Caco-2 (cell line): ENCODE measurements around the gene RNASE7. TPM values are rescaled to one million over a fixed set of nuclear protein-coding genes. Genes with fewer than 3 reads are reported as not detected.
"Not testable (repeated sequence)": the region's sequence is repeated elsewhere in the genome, so short reads cannot be mapped to it uniquely, and the experiment has no call there.

Source experiments
- BruUV-seq: library from RNA; stranded (reverse); fragments of 400-500 nt; replicated peaks from 2 replicates; lab custom pipeline; 2021; lab: Mats Ljungman, UMichigan
- CTCF ChIA-PET: fragments of 300-600 bp; sonication (Branson Sonifier 250); formaldehyde crosslinking; loops from one replicate; lab custom pipeline; 2022; ENCODE audit warnings: antibody characterized with exemption; lab: Charles Lee
- POLR2A ChIA-PET: fragments of 300-600 bp; sonication (Branson Sonifier 250); formaldehyde crosslinking; loops from one replicate; lab custom pipeline; 2022; ENCODE audit warnings: antibody characterized with exemption; lab: Charles Lee
- DNase-seq, 2 experiments: peaks; one replicate each; pipeline versions ENCODE4 v3.0.0 to v3.0.0-alpha.2; 2020 to 2022
- H3K27me3 ChIP-seq: replicated peaks from 2 replicates; pipeline ENCODE4 v1.6.0; 2011; ENCODE audit warnings: low read length; ENCODE audit not compliant: control insufficient read depth, insufficient read depth
- H3K36me3 ChIP-seq: 2 replicates; pipeline ENCODE4 v1.5.1; 2011; ENCODE audit warnings: low read length; ENCODE audit not compliant: control insufficient read depth, insufficient read depth
- H3K4me1 ChIP-seq: fragments of 250-450 bp; sonication (Bioruptor Pico); 2 replicates; pipeline ENCODE4 v1.5.1; 2020; ENCODE audit warnings: mild to moderate bottlenecking
- H3K4me3 ChIP-seq: 2 replicates; pipeline ENCODE4 v1.5.1; 2011; ENCODE audit warnings: low read depth, mild to moderate bottlenecking, control low read depth, low read length
- H3K9me3 ChIP-seq: fragments of 250-450 bp; sonication (Bioruptor Pico); 2 replicates; pipeline ENCODE4 v1.5.1; 2020; ENCODE audit warnings: mild to moderate bottlenecking, moderate library complexity
- H3K27ac Mint-ChIP-seq: one replicate; pipeline ENCODE4 v1.8.0; 2022; ENCODE audit warnings: mixed read lengths; ENCODE audit not compliant: unreplicated experiment
- H3K27me3 Mint-ChIP-seq: one replicate; pipeline ENCODE4 v1.8.0; 2022; ENCODE audit warnings: mixed read lengths; ENCODE audit not compliant: insufficient read depth, unreplicated experiment
- H3K36me3 Mint-ChIP-seq: one replicate; pipeline ENCODE4 v1.8.0; 2022; ENCODE audit warnings: mild to moderate bottlenecking, mixed read lengths; ENCODE audit not compliant: insufficient read depth, unreplicated experiment
- H3K4me1 Mint-ChIP-seq: one replicate; pipeline ENCODE4 v1.8.0; 2022; ENCODE audit warnings: low read depth, mixed read lengths; ENCODE audit not compliant: unreplicated experiment
- H3K4me3 Mint-ChIP-seq: one replicate; pipeline ENCODE4 v1.8.0; 2022; ENCODE audit warnings: mild to moderate bottlenecking, moderate library complexity, mixed read lengths; ENCODE audit not compliant: unreplicated experiment
- H3K9me3 Mint-ChIP-seq: one replicate; pipeline ENCODE4 v1.8.0; 2022; ENCODE audit warnings: mixed read lengths; ENCODE audit not compliant: unreplicated experiment
- intact Hi-C: fragments of 100-400 bp; cut with micrococcal nuclease; formaldehyde crosslinking; loops from one replicate; pipeline ENCODE4 v1.10.0; 2022; ENCODE audit not compliant: unreplicated experiment
- total RNA-seq: library from RNA; stranded (reverse); gene quantifications from 2 replicates; pipeline ENCODE4 v1.2.3, GENCODE V29; 2022
- TF ChIP-seq, protein P1 (sequence below), 2 experiments: fragments of 200-600 bp in 1 of 2; IDR thresholded peaks; 1 replicate in 1 of 2; 2 replicates in 1 of 2; pipeline versions ENCODE4 v1.5.1 to v1.8.0; 2011 to 2022; ENCODE audit warnings: antibody characterized with exemption in 1 of 2, control low read depth in 1 of 2, inconsistent platforms in 1 of 2, low read depth in 1 of 2, low read length in 1 of 2, mild to moderate bottlenecking in 1 of 2, moderate library complexity in 1 of 2; ENCODE audit not compliant: insufficient read depth in 1 of 2, severe bottlenecking in 1 of 2, unreplicated experiment in 1 of 2

The RNASE7 gene
- total RNA-seq, 1 experiment from 2014 or later: not detected

DNA sequence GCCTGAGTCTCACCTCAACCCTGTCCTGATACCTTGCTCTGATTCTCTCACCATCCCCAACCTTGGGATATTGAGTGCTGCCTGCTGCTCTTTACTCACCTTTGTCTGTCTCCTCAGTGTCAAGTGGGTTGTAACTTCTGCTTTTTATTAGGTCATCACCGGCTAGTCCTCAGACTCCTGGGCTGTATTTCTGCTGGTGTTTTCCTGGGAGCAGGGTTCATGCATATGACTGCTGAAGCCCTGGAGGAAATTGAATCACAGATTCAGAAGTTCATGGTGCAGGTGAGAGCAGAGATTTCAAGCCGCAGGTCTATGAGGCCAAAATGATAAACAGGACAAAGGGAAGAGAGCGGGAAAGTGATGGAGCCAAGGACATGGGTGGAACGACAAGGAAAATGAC lies 42.6 kb upstream of the RNASE7 start:
- H3K4me1 ChIP-seq: peaks cover 17% of the 10 kb centered on the region; the same call in 1 of the 2 replicates

GRCh38 chr14:21001218-21001617 lies 40.9 kb upstream of the RNASE7 start:
- Mint-ChIP-seq H3K4me1 (peaks cover 9% of the 10 kb centered on the region), H3K27ac (no peak overlapping the region), H3K4me3 (no peak overlapping the region), H3K36me3 (peaks cover 11% of the 10 kb centered on the region), H3K27me3 (no peaks in the 10 kb centered on the region), H3K9me3 (no peaks in the 10 kb centered on the region)
- no peak for DNase-seq
- Histone ChIP-seq H3K27me3 (no peaks in the 10 kb centered on the region), H3K9me3 (no peaks in the 10 kb centered on the region), H3K36me3 (no peaks in the 10 kb centered on the region), H3K4me3 (no peak overlapping the region), H3K4me1 (peaks cover 17% of the 10 kb centered on the region; the same call in 1 of the 2 replicates)
- no TSS peak for BruUV-seq
- TF ChIP-seq, protein P1, sequence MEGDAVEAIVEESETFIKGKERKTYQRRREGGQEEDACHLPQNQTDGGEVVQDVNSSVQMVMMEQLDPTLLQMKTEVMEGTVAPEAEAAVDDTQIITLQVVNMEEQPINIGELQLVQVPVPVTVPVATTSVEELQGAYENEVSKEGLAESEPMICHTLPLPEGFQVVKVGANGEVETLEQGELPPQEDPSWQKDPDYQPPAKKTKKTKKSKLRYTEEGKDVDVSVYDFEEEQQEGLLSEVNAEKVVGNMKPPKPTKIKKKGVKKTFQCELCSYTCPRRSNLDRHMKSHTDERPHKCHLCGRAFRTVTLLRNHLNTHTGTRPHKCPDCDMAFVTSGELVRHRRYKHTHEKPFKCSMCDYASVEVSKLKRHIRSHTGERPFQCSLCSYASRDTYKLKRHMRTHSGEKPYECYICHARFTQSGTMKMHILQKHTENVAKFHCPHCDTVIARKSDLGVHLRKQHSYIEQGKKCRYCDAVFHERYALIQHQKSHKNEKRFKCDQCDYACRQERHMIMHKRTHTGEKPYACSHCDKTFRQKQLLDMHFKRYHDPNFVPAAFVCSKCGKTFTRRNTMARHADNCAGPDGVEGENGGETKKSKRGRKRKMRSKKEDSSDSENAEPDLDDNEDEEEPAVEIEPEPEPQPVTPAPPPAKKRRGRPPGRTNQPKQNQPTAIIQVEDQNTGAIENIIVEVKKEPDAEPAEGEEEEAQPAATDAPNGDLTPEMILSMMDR (IDR thresholded peaks at IDR 0.05; ENCODE audit: insufficient read depth in 1 of 2, low read depth in 1 of 2, low read length in 1 of 2, severe bottlenecking in 1 of 2, unreplicated experiment in 1 of 2): no peak
- ChIA-PET CTCF (no interaction called here), POLR2A (no interaction called here)
- intact Hi-C loops: no loop called here

More for the DNA sequence above, 42.6 kb upstream of the RNASE7 start:
- Mint-ChIP-seq H3K27ac (no peak overlapping the region), H3K4me3 (no peak overlapping the region), H3K9me3 (no peaks in the 10 kb centered on the region), H3K4me1 (peaks cover 9% of the 10 kb centered on the region), H3K27me3 (no peaks in the 10 kb centered on the region), H3K36me3 (peaks cover 23% of the 10 kb centered on the region)
- CTCF ChIA-PET: interaction anchor here (1.5 to 3.1 kb wide), 3 partner anchors 15 to 142 kb away, joined by 6 to 22 read pairs (median 15); no protein-coding TSS in a partner anchor
- Histone ChIP-seq H3K27me3 (no peaks in the 10 kb centered on the region), H3K36me3 (no peaks in the 10 kb centered on the region), H3K4me3 (no peak overlapping the region), H3K9me3 (no peaks in the 10 kb centered on the region)
- intact Hi-C loops: no loop called here
- POLR2A ChIA-PET: interaction anchor here (0.5 kb wide), 1 partner anchor 26 kb away, joined by 6 read pairs; no protein-coding TSS in a partner anchor
- TF ChIP-seq, protein P1 (IDR thresholded peaks at IDR 0.05; ENCODE audit: insufficient read depth in 1 of 2, low read depth in 1 of 2, low read length in 1 of 2, severe bottlenecking in 1 of 2, unreplicated experiment in 1 of 2): no peak
- BruUV-seq: no TSS peak
- no peak for DNase-seq

- H3K9me3 Mint-ChIP-seq: no peaks in the 10 kb centered on the region
- Histone ChIP-seq H3K27me3 (no peaks in the 10 kb centered on the region), H3K4me1 (no peaks in the 10 kb centered on the region; the same call in 1 of the 2 replicates), H3K9me3 (no peaks in the 10 kb centered on the region), H3K4me3 (no peak overlapping the region), H3K36me3 (no peaks in the 10 kb centered on the region)
- H3K4me1 Mint-ChIP-seq: peaks cover under 1% of the 10 kb centered on the region
- no peak for DNase-seq
- no peak overlapping the region for H3K27ac Mint-ChIP-seq
- BruUV-seq: no TSS peak
- CTCF ChIA-PET: interaction anchor here (1.2 kb wide), 1 partner anchor 33 kb away, joined by 4 read pairs; no protein-coding TSS in a partner anchor
- intact Hi-C loops: no loop called here
- POLR2A ChIA-PET: no interaction called here
- no peaks in the 10 kb centered on the region for H3K27me3 Mint-ChIP-seq
- TF ChIP-seq, protein P1 (IDR thresholded peaks at IDR 0.05; ENCODE audit: insufficient read depth in 1 of 2, low read depth in 1 of 2, low read length in 1 of 2, severe bottlenecking in 1 of 2, unreplicated experiment in 1 of 2): no peak
- no peaks in the 10 kb centered on the region for H3K36me3 Mint-ChIP-seq
- no peak overlapping the region for H3K4me3 Mint-ChIP-seq
These were observed 38.3 kb upstream of the RNASE7 start for GRCh38 chr14:21003788-21004346.

DNA sequence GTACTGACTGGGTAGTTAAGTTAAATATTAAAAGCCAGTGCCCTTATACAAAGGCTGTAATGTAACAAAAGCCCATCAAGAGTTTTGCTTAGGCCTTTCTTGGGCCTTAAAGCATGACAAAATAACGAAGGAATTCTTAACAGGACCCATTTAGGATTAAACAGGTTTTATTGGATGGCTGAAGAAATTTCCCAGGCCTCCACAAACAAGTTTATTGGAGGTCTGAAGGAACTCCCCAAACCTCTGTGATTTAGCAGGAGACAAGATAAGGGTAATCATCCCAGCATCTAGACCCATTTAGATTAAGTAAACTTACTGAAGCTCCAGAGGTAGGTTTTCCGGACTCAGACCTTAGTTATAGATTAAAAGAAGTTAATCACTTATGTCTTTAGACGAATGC lies 32.4 kb upstream of the RNASE7 start:
- peaks cover 17% of the 10 kb centered on the region for H3K4me1 ChIP-seq
- H3K4me3 ChIP-seq, H3K9me3 ChIP-seq, DNase-seq, POLR2A ChIA-PET, H3K27me3 ChIP-seq, H3K9me3 Mint-ChIP-seq, intact Hi-C loops, H3K36me3 Mint-ChIP-seq, H3K4me3 Mint-ChIP-seq, H3K27ac Mint-ChIP-seq, H3K36me3 ChIP-seq, H3K27me3 Mint-ChIP-seq, BruUV-seq: not testable (repeated sequence)
- peaks cover 10% of the 10 kb centered on the region for H3K4me1 Mint-ChIP-seq
- CTCF ChIA-PET: interaction anchor here (0.6 kb wide), 1 partner anchor 62 kb away, joined by 4 read pairs; no protein-coding TSS in a partner anchor
